Stimulated activated CD8-positive, alpha-beta memory T cell treated with anti-CD3 and anti-CD28 coated beads, Interleukin-2, amount 100 ng/mL, for 1 hour (primary cell): ENCODE data around the gene SIAH3.

Experiments used
- DNase-seq, 2 donors: peaks; one replicate each; pipeline ENCODE4 v3.0.0-alpha.2; 2020; ENCODE audit warnings: low read depth in 2 of 2

SIAH3 gene

GRCh38 chr13:45742985-45743384 lies 108.6 kb downstream of the SIAH3 start:
- no peak for DNase-seq

- no peak for DNase-seq
Observed at GRCh38 chr13:45737571-45738017, 114.0 kb downstream of the SIAH3 start.

GRCh38 chr13:45733361-45733760 lies 118.2 kb downstream of the SIAH3 start:
- no peak for DNase-seq

GRCh38 chr13:45732916-45733315 lies 118.6 kb downstream of the SIAH3 start:
- DNase-seq: no peak

GRCh38 chr13:45731455-45731854 lies 120.1 kb downstream of the SIAH3 start:
- DNase-seq: no peak

- no peak for DNase-seq
Observed at GRCh38 chr13:45728759-45729158, 122.8 kb downstream of the SIAH3 start.
